Breast epithelium (tissue), 4 donors: Measurements from ENCODE around the gene NDUFA3. TPM values are rescaled to one million over a fixed set of nuclear protein-coding genes. Genes with fewer than 3 reads are reported as not detected.

Experiments used
- DNase-seq, 2 donors: peaks; one replicate each; pipeline ENCODE4 v3.0.0-alpha.2; 2019; ENCODE audit warnings: low spot score in 2 of 2
- H3K27ac ChIP-seq, 2 donors: fragments of 200-600 bp; sonication (generic) in 1 of 2; one replicate each; pipeline ENCODE4 v1.5.1; 2016 to 2019; ENCODE audit warnings: mild to moderate bottlenecking in 1 of 2
- H3K27me3 ChIP-seq, 2 donors: fragments of 200-600 bp; sonication (generic) in 1 of 2; one replicate each; pipeline versions ENCODE4 v1.5.1 to v1.6.0; 2017 to 2019; ENCODE audit warnings: control low read depth in 1 of 2, mild to moderate bottlenecking in 1 of 2
- H3K36me3 ChIP-seq: fragments of 200-600 bp; one replicate; pipeline ENCODE4 v1.5.1; 2019
- H3K4me1 ChIP-seq, 2 donors: fragments of 200-600 bp; sonication (generic); one replicate each; pipeline ENCODE4 v1.5.1; 2016 to 2019; ENCODE audit warnings: control low read depth in 1 of 2
- H3K4me3 ChIP-seq, 3 donors: fragments of 200-600 bp; sonication (generic); 1 replicate in 2 of 3; 2 replicates in 1 of 3; pipeline ENCODE4 v1.5.1; 2016 to 2019; ENCODE audit warnings: mild to moderate bottlenecking in 3 of 3, moderate library complexity in 2 of 3
- H3K9me3 ChIP-seq, 2 donors: fragments of 200-600 bp; sonication (generic) in 1 of 2; one replicate each; pipeline ENCODE4 v1.5.1; 2016 to 2019; ENCODE audit warnings: control low read depth in 1 of 2
- CTCF ChIP-seq, 3 donors: fragments of 450-650 bp; IDR thresholded peaks; one replicate each; pipeline ENCODE4 v1.5.1; 2016 to 2017; ENCODE audit warnings: antibody characterized with exemption in 3 of 3, mild to moderate bottlenecking in 3 of 3, moderate library complexity in 3 of 3
- POLR2A ChIP-seq: fragments of 450-650 bp; IDR thresholded peaks from one replicate; pipeline ENCODE4 v1.6.1; 2016; ENCODE audit warnings: antibody characterized with exemption, mild to moderate bottlenecking, moderate library complexity
- POLR2AphosphoS5 ChIP-seq, 3 donors: sonication (generic); formaldehyde crosslinking; IDR thresholded peaks; one replicate each; pipeline ENCODE4 v1.6.1; 2017; ENCODE audit warnings: antibody characterized with exemption in 3 of 3
- intact Hi-C: fragments of 100-400 bp; cut with DNase I; formaldehyde crosslinking; loops from one replicate; pipeline ENCODE4 v1.15.1; 2023; ENCODE audit warnings: low total_unique reads
- total RNA-seq, 3 donors: library from RNA; depleted of rRNA; stranded (reverse); fragments of >200 nt; gene quantifications; one replicate each; pipeline ENCODE4 v1.1.0, GENCODE V29; 2016

NDUFA3 gene
- total RNA-seq, 3 donors from 2014 or later: 17.3 to 20.6 (median 20.5) TPM

- TF ChIP-seq CTCF (IDR thresholded peaks at IDR 0.05) (no peak), POLR2AphosphoS5 (IDR thresholded peaks at IDR 0.05) (no peak), POLR2A (no peak)
- H3K9me3 ChIP-seq: no peaks in the 10 kb centered on the region
- peaks cover 14% of the 10 kb centered on the region for H3K36me3 ChIP-seq
- H3K4me1 ChIP-seq: no peaks in the 10 kb centered on the region
- no peak overlapping the region for H3K4me3 ChIP-seq
- H3K27me3 ChIP-seq: no peaks in the 10 kb centered on the region
- DNase-seq: no peak
- intact Hi-C loops: no loop called here
- no peak overlapping the region for H3K27ac ChIP-seq
Observed at GRCh38 chr19:54128441-54128725, 25.7 kb downstream of the NDUFA3 start.

GRCh38 chr19:54128796-54129616, 26.4 kb downstream of the NDUFA3 start:
- H3K27ac ChIP-seq: no peak overlapping the region
- TF ChIP-seq CTCF (IDR thresholded peaks at IDR 0.05) (no peak), POLR2A (no peak), POLR2AphosphoS5 (IDR thresholded peaks at IDR 0.05) (no peak)
- H3K36me3 ChIP-seq: peaks cover 9% of the 10 kb centered on the region
- no peak for DNase-seq
- intact Hi-C loops: no loop called here
- no peaks in the 10 kb centered on the region for H3K4me1 ChIP-seq
- H3K4me3 ChIP-seq: no peak overlapping the region
- no peaks in the 10 kb centered on the region for H3K27me3 ChIP-seq
- H3K9me3 ChIP-seq: no peaks in the 10 kb centered on the region

DNA sequence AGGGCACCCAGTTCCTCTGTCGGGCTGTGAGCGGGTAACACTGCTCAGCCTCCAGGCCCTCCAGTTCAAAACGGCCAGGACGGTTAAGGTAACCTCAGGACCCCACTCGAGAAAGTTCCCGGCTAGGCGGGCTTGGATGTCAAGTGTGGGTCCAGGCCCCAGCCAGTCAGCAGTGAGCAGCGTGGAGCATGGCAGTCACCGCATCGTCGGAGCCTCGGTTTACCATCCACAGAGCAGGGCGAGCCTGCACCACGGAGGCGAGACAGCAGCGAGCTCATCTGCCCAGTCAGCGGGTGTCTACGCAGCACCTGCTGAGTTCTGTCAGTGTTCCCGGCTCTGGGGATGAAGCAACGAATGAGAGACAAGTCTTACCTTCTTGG, 27.0 kb downstream of the NDUFA3 start:
- Histone ChIP-seq H3K36me3 (peaks cover 5% of the 10 kb centered on the region), H3K27ac (no peak overlapping the region), H3K4me3 (no peak overlapping the region), H3K9me3 (no peaks in the 10 kb centered on the region), H3K27me3 (no peaks in the 10 kb centered on the region), H3K4me1 (no peaks in the 10 kb centered on the region)
- intact Hi-C loops: no loop called here
- DNase-seq: no peak
- TF ChIP-seq CTCF (IDR thresholded peaks at IDR 0.05) (no peak), POLR2AphosphoS5 (IDR thresholded peaks at IDR 0.05) (no peak), POLR2A (no peak)

DNA sequence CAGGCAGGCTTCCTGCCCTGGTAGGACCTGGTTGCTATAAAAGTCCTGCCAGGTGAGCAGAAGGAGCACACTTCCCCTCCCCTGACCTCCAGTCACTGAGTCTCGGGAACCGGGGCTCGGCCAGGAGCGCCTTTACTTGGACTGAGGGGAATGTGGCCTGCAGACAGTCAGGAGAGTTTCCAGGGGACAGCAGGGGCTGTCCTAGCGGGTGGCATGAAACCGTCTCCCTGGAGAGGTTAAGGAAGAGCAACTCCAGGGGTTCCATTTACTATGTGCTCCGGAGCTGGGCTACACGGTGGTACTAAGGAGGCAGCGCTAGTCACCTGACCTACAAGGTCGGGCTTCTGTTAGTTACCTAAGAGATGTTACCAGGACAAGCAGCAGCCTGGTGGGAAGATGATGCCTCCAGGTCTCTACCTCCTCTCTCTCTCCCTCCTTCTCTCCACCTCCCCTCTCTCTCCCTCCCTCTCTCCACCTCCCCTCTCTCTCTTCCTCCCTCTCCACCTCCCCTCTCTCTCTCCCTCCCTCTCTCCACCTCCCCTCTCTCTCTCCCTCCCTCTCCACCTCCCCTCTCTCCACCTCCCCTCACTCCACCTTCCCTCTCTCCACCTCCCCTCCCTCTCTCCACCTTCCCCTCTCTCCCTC, 30.8 kb downstream of the NDUFA3 start:
- DNase-seq: no peak
- TF ChIP-seq POLR2AphosphoS5 (IDR thresholded peaks at IDR 0.05): no peak
- TF ChIP-seq CTCF (IDR thresholded peaks at IDR 0.05): no peak
- no peak for TF ChIP-seq POLR2A
- intact Hi-C loops: no loop called here
- Histone ChIP-seq H3K27ac (no peak overlapping the region), H3K27me3 (no peaks in the 10 kb centered on the region), H3K4me1 (peaks cover 6 to 8% of the 10 kb centered on the region in 2 donors), H3K36me3 (no peaks in the 10 kb centered on the region), H3K4me3 (no peak overlapping the region), H3K9me3 (no peaks in the 10 kb centered on the region)

GRCh38 chr19:54133957-54134590, 31.4 kb downstream of the NDUFA3 start:
- no peak overlapping the region for H3K4me3 ChIP-seq
- TF ChIP-seq POLR2AphosphoS5 (IDR thresholded peaks at IDR 0.05) (no peak), CTCF (IDR thresholded peaks at IDR 0.05) (no peak), POLR2A (no peak)
- H3K9me3 ChIP-seq: no peaks in the 10 kb centered on the region
- H3K27me3 ChIP-seq: no peaks in the 10 kb centered on the region
- intact Hi-C loops: no loop called here
- H3K36me3 ChIP-seq: no peaks in the 10 kb centered on the region
- peaks cover 8 to 10% of the 10 kb centered on the region in 2 donors for H3K4me1 ChIP-seq
- H3K27ac ChIP-seq: no peak overlapping the region
- DNase-seq: no peak
